ENCODE measurements around the gene CLN5.
A peak's percentile ranks its signal among the peaks of the same experiment; 100 is the strongest.

GRCh38 chr13:76980075-76980718, 11.7 kb upstream of the CLN5 start:
- TF ChIP-seq, protein P1, sequence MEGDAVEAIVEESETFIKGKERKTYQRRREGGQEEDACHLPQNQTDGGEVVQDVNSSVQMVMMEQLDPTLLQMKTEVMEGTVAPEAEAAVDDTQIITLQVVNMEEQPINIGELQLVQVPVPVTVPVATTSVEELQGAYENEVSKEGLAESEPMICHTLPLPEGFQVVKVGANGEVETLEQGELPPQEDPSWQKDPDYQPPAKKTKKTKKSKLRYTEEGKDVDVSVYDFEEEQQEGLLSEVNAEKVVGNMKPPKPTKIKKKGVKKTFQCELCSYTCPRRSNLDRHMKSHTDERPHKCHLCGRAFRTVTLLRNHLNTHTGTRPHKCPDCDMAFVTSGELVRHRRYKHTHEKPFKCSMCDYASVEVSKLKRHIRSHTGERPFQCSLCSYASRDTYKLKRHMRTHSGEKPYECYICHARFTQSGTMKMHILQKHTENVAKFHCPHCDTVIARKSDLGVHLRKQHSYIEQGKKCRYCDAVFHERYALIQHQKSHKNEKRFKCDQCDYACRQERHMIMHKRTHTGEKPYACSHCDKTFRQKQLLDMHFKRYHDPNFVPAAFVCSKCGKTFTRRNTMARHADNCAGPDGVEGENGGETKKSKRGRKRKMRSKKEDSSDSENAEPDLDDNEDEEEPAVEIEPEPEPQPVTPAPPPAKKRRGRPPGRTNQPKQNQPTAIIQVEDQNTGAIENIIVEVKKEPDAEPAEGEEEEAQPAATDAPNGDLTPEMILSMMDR (IDR thresholded peaks at IDR 0.05; ENCODE audit: low read depth, low read length), result peak; percentile 94
- TF ChIP-seq EZH2phosphoT487 (IDR thresholded peaks at IDR 0.05; ENCODE audit: low read depth), result no peak

Data from OCI-LY3 (cell line).